NCI-H526 (cell line): ENCODE results near the gene MCRIP2.
"Not testable (repeated sequence)": the region's sequence is repeated elsewhere in the genome, so short reads cannot be mapped to it uniquely, and the experiment has no call there.

ENCODE experiments used
- DNase-seq, 2 experiments: peaks; one replicate each; lab custom pipeline; 2025; lab: John Stamatoyannopoulos, UW

MCRIP2 gene

DNA sequence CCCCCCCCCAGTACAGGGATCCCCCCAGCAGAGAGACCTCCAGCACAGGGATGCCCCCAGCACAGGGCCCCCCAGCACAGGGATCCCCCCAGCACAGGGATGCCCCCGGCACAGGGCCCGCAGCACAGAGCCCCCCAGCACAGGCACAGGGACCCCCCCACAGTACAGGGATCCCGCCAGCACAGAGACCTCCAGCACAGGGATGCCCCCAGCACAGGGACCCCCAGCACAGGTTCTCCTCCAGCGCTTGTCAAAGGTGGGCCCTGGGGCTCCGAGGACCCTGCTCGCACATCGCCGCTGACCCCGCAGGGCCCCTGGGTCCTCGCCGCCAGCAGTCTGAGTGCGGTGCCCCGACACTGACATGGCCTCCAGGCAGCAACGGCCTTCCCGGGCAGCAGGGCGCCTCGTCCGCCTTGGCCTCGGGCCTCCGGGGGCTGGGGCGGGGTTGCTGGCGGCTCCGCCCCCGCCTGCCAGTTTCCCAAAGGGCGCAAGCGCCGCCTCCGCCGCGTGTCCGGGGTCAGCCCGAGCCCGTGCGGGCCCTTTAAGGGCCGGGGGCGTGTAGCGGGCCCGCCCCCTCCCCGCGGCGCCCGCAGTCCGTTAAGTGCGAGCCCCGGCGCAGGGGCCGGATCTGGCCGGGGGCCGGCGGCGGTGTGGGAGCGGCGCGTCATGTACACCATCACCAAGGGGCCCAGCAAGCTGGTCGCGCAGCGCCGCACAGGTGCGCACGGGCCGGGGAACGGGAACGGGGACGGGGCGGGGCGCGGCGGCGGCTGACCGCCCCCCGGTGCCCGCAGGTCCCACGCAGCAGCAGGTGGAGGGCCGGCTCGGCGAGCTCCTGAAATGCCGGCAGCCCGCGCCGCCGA, at the start of gene MCRIP2:
TSS of gene MCRIP2 (plus strand) at position 503 of the 863 bp plus-strand sequence. CDS start at position 667, 164 bp downstream.
- peak in 1 of 2 experiments; percentile 83 for DNase-seq

DNA sequence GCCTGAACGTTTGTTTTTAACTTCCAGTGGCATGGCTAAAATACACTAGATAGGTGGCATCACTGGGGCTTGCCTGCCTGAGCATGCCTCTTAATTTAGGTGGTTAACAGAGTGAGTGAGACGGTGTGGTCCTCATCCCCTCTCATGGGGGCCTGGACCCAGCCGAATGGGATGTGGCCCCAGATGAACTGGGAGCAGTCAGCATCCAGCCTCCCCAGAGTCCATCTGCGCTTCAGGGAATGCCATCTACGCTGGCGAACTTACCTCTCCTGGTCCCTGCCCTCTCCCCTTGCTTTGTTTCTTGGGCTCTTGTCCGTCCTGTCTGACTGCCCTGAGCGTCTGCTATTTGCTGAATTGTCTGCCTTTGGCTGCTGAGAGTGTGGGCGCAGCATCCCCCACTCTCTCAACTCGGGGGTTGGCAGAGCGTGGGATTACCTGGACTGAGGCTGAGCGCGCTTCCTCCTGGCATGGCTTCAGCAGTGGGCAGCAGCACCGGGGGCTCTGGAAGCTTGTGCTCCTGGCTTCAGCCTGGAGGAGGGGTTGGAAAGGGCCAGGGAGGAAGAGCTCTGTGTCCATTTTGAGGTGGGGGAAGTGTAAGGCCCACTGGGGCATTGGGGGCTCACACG, 49.6 kb upstream of the MCRIP2 start:
- no peak for DNase-seq

DNA sequence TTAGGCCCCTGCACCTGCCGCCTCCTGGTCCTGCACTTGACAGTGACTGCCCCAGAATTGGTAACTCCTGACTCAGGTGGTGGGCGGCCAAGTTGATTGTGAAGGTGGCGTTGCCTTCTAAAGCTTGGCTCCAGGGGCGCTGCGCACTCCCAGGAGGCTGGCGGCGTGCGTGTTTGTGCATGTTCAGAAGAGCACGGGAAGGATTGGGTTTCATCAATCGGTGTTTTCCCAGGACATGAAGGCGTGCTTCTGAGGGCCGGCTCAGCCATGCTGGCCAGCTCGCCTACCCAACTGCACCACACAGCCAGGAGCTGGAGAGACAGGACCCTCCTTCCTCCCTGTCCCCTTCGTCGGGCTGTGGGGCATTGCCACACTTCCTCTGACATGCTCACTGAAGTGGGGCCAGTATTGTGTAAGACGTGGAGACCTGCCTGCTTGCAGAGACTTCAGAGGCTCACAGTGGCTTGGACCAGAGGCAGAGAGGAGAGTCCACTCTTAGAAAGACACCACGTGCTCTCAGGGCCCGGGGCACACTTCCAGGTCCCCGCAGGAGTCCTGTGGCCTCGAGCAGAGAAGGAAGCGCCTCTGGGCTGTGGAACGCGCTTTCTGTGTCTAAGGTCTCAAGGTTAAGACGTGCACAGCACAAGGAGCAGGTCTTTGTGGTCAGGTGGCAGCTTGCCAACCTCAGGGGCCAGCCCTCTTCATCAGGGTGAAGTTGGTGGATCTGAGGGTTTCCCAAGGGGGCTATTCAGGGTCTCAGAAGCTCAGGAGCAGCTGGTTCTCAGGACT, 48.9 kb upstream of the MCRIP2 start:
- DNase-seq = peak; percentile 76 to 91

DNA sequence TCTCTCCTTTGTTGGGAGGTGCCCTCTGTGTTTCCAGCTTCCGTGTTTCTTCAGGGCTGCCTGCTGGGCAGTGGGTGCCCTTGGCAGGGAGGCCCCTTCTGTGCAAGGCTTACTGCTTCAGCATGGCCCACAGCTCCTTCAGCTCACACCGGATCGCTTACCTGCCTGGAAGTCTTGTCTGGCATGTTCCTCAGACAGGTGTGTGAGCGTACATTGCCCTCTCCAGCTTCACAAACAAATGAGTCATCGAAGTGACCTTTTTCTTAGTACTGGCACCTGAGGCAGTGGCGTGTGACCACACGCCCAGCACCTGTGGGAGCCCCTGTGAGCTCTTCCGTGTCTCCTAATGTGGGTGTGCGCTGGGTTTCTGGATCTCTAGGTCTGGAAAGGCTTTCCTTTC, 48.2 kb upstream of the MCRIP2 start:
- peak; percentile 38 to 63 for DNase-seq

DNA sequence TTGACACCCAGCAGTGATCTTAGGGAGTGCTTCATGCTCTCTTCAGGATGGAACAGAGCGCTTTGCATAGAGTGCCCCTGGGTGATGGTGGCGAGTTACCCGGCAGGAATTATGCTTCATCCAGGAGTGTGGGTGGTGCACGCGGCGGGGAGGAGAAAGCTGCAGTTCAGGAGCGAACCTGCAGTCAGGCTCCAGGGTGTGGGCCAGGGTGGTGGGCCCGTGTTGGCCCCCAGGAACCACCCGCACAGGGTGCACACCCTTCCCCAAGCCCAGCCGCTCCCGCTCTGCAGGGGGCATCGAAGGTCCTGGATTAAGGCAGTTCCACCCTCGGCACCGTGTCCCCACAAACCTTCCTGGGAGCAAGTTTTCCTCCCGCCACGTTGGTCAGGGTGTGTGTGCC, 47.8 kb upstream of the MCRIP2 start:
- DNase-seq = no peak

- no peak for DNase-seq
Observed at GRCh38 chr16:595094-595528, 46.5 kb upstream of the MCRIP2 start.

GRCh38 chr16:595942-596735, 45.5 kb upstream of the MCRIP2 start:
- DNase-seq = no peak

DNA sequence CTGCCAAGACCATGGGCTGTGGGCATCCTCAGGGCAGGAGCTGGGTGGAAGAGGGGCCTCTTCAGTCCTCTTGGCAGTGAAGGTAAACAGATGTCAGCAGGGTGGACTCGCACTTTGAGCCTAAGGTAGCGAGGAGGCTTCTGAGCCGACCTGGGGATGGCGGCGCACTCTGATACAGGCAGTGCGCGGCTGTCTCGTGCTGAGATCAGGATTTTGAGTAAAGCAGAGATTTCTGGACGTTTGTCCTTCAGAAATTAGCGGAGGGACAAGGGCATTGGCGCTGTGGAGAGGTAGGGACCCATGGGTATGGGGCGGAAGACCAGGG, 44.9 kb upstream of the MCRIP2 start:
- DNase-seq = no peak

DNA sequence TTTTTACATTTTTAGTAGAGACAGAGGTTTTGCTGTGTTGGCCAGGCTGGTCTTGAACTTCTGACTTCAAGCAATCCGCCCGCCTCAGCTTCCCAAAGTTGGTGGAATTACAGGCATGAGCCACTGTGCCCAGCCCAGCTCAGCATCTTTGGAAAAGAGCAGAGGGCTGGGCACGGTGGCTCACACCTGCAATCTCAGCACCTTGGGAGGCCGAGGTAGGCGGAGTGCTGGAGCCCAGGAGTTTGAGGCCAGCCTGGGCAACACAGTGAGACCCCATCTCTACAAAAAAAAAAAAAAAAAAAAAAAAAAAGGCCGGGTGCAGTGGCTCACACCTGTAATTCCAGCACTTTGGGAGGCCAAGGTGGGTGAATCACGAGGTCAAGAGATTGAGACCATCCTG, 44.0 kb upstream of the MCRIP2 start:
- DNase-seq = not testable (repeated sequence)

DNA sequence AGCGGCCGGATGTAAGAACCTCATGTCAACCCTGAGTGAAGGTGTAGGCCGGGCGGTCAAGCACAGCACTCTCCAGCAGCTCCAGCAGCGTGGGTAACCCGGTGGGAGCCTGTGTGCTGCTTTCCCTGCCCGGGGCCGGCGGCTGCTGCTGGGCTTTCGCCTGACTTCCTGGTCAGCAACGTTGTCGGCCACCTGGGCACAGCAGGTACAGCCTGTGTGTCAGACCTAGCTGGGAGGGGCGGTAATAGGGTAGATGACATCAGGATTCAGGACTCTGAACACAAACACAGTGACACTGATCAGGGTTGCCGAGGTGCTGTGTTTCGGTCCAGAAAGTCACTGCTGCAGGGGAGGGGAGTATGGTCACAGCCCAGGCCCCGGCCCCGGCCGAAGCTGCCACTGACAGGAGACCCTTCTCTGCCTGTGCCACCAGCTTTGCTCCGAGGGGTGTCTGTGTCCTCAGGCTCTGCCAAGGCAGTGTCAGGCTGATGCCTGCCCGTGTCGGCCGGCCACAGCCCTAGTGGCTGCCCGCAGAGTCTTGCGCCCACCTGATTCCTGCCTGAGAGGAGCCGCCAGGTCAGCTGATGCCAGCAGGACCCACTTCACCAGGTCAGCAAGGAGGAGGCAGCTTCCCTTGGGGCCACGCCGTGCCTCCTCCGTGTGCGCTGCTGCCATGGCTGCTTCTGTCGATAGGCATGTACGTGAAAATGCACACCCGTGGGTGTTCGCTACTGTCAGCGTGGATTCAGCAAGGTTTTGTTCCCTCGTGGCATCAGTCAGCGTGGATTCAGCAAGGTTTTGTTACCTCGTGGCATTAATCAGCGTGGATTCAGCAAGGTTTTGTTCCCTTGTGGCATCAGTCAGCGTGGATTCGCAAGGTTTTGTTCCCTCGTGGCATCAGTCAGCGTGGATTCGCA, 42.5 kb upstream of the MCRIP2 start:
- no peak for DNase-seq

GRCh38 chr16:600781-601180, 40.8 kb upstream of the MCRIP2 start:
- DNase-seq = no peak

DNA sequence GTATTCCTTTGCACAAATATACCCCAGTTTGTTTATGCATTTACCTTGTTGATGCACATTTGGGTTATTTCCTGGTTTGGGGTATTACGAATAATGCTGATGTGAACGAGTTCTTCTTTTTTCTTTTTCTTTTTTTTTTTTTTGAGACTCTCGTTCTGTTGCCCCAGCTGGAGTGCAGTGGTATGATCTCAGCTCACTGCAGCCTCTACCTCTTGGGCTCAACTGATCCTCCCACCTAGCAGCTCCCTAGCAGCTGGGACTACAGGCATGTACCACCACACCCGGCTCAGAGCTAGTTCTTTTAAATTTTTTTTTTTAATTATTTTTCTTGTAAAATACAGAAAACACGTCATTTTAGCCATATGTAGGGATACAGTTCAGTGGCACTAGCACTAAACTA, 37.7 kb upstream of the MCRIP2 start:
- DNase-seq = no peak

DNA sequence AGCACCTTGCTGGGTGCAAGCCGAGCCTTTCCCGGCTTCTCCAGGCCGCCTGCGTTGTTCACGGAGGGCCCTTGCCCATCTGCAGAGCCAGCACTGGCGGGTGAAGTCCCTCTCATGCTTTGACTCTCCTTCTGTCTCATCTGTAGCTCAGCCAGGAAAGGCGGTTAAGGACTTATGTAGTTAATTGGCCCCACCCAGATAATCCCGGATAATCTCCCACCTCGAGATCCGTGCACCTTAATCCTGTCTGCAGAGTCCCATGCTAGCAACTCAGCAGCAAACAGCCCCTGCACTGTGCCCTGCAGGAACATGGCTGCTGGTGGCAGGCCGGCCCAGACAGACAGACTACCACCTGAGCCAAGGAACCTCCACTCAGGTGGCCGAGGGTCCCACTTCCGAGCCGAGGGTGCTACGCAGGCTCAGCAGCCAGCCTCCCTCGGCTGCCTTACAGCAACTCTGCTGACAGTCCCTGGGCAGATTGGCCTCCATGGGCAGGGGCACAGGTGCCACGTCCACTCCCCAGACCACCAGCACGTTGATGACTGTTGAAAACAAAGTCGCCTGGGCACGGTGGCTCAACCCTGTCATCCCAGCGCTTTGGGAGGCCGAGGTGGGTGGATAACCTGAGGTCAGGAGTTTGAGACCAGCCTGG, 34.8 kb upstream of the MCRIP2 start:
- DNase-seq = no peak

DNA sequence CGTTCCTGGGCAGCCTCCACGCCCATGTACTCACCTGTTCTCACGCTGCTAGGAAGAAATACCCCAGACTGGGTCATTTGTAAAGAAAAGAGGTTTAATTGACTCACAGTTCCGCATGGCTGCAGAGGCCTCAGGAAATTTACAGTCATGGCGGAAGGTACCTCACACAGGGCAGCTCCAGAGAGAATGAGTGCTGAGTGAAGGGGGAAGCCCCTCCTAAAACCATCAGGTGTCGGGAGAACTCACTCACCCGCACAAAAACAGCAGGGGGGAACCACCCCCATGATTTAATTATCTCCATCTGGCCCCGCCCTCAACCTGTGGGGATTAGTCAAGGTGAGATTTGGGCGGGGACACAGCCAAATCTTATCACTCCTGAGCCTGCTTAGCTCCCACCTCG, 33.6 kb upstream of the MCRIP2 start:
- DNase-seq = no peak

DNA sequence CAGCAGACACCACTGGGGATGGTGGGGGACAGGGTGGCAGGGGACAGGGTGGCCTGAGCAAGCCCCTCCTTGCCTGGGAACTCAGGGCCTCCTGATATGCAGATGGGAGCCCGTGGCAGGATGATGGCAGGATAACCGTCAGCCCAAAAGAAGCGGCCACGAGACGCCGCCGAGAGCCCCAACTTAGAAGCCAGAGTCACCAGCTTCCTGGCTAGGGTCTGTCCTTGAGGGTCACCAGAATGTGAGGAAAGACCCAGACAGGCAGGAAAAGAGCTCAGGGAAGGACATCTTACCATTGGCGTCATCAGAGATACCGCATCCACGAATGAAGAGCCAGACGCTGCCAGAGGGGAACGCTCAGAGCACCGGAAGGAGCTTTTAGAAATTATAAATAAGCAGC, 32.3 kb upstream of the MCRIP2 start:
- no peak for DNase-seq

- DNase-seq = no peak
Observed at GRCh38 chr16:609984-610383, 31.6 kb upstream of the MCRIP2 start.

- no peak for DNase-seq
Observed at GRCh38 chr16:610513-611381, 30.9 kb upstream of the MCRIP2 start.

DNA sequence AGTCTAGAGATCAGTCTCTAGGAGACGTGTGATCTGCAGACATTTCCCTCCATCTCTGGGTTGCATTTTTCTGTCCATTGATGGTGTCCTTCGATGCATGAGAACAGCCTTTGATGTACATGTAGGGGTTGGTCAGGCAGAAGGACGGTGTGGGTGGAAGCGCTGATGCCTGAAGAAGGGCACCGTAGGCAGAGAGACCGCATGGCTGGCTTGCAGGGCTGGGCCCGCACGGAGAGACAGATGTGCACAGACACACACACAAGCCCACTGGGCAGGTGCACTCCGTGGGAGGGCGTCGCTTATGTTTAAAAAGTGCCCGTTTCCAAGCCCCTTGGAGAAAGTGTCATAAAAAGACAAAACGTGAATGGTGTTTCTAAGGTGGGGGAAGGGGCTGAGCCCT, 26.5 kb upstream of the MCRIP2 start:
- DNase-seq = no peak
